Hepatic stellate cell (primary cell): ENCODE results near the gene MALL.
"Not testable (repeated sequence)": the region's sequence is repeated elsewhere in the genome, so short reads cannot be mapped to it uniquely, and the experiment has no call there.

Experiments used
- DNase-seq: peaks from one replicate; pipeline ENCODE4 v3.0.0; 2011; ENCODE audit warnings: low spot score

Gene MALL

GRCh38 chr2:110097506-110098220, 18.0 kb downstream of the MALL start:
- no peak for DNase-seq

- DNase-seq = no peak
Measured at GRCh38 chr2:110095994-110096633, 19.5 kb downstream of the MALL start.

GRCh38 chr2:110094884-110095534, 20.6 kb downstream of the MALL start:
- not testable (repeated sequence) for DNase-seq

GRCh38 chr2:110093924-110094323, 21.7 kb downstream of the MALL start:
- DNase-seq = not testable (repeated sequence)

- DNase-seq = not testable (repeated sequence)
Measured at GRCh38 chr2:110090164-110090563, 25.5 kb downstream of the MALL start.

GRCh38 chr2:110083757-110084156, 31.9 kb downstream of the MALL start:
- not testable (repeated sequence) for DNase-seq

- not testable (repeated sequence) for DNase-seq
Measured at GRCh38 chr2:110083162-110083561, 32.5 kb downstream of the MALL start.

GRCh38 chr2:110078104-110078503, 37.5 kb downstream of the MALL start:
- DNase-seq = not testable (repeated sequence)

- DNase-seq = not testable (repeated sequence)
Measured at GRCh38 chr2:110075896-110076295, 39.7 kb downstream of the MALL start.

GRCh38 chr2:110069869-110070268, 45.8 kb downstream of the MALL start:
- not testable (repeated sequence) for DNase-seq

GRCh38 chr2:110068153-110068552, 47.5 kb downstream of the MALL start:
- DNase-seq = not testable (repeated sequence)

GRCh38 chr2:110062332-110062731, 53.3 kb downstream of the MALL start:
- not testable (repeated sequence) for DNase-seq

GRCh38 chr2:110060550-110060949, 55.1 kb downstream of the MALL start:
- DNase-seq = not testable (repeated sequence)

GRCh38 chr2:110059694-110060358, 55.8 kb downstream of the MALL start:
- not testable (repeated sequence) for DNase-seq

- not testable (repeated sequence) for DNase-seq
Measured at GRCh38 chr2:110059009-110059693, 56.5 kb downstream of the MALL start.

- not testable (repeated sequence) for DNase-seq
Measured at GRCh38 chr2:110058034-110058433, 57.6 kb downstream of the MALL start.

GRCh38 chr2:110055819-110056408, 59.7 kb downstream of the MALL start:
- DNase-seq = not testable (repeated sequence)

GRCh38 chr2:110054521-110055407, 60.9 kb downstream of the MALL start:
- DNase-seq = not testable (repeated sequence)

GRCh38 chr2:110053688-110054087, 61.9 kb downstream of the MALL start:
- DNase-seq = not testable (repeated sequence)

GRCh38 chr2:110052166-110052565, 63.5 kb downstream of the MALL start:
- not testable (repeated sequence) for DNase-seq
